Raji (cell line): Measurements from ENCODE around the gene AFF4.

Experiments used
- POLR2A ChIP-seq: IDR thresholded peaks from 2 replicates; pipeline ENCODE4 v1.6.1; 2011; ENCODE audit warnings: low read depth, low read length, control low read depth; ENCODE audit not compliant: insufficient read depth

AFF4 gene

DNA sequence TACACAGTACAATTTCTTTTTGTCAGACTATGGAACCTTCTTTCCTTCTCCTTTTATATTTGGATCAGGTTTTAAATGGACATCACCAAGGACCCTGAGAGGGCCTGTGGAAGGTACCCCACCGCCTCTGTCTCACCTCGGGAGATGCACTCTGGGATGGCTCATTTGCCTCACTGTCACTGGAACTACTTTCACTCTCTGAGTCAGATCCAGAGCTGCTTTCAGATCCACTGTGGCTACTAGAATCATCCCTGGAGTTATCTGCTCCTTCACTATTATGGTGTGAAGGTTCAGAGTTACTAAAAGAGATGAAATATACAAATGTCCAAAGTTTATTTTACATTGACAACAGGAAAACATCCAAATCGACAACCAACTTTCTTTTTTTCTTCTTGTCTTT lies 65.3 kb downstream of the AFF4 start:
- no peak for TF ChIP-seq POLR2A

DNA sequence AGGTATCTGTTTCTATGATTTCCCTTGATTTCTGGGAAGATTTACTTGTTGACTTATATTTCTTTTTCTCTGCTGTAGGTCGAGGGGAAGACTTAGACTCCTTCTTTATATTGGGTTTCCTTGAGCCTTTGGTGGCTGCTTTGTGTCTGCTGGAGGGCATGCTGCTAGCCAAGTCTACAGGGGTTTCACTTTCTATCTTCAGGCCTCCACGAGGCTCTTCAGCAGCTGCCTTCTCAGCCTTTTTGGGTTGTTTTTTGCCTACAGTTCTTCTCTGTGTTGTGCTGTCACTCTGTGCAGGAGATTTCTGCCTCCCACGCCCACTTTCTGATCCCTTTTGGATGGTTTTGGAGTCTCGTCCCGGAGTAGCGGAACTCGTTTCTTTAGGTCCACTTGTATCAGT lies 66.7 kb downstream of the AFF4 start:
- TF ChIP-seq POLR2A = no peak

DNA sequence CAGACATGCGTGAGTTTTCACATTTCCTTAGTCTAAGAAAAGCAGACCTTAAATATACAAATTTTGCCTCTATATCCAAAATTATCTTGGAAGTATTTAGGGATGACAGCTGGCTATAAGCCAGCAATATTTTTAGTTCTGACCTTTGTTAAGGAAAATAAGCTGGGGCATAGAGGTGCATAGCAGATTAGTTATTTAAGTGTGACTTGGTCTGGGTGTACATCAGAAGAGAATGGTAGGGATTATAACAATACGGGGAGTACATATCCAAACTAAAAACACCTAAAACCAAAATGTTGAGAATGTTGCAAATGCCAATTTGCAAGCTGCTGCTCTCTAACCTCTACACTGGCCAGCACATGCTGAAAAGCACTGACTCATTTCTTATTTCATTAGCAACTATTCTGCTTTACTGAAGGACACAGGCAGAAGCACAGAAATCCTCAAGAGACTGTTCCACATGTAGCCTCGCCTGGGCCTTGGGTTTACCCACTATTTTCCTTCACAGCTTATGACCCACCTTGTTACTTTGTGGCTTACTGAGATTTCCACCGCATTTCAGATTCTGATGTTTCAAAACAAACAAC lies 67.6 kb downstream of the AFF4 start:
- no peak for TF ChIP-seq POLR2A

DNA sequence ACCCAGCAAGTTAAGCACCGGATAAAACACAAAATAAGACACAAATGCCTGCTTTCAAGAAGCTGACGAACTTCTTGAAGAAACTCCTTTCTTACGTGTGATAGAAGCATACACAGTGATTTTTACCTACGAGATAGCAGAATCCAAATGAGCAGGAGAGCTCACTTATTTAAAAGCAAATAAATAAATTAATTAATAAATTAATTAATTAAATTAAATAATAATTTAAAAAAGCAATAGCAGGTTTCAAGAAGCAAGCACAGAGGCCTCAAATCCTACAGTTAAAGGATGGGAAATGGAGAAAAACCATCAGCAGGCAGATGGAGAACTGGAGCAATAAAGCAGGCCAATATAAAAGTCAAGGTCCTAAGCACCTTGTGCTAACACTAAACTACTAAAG lies 72.6 kb downstream of the AFF4 start:
- TF ChIP-seq POLR2A = no peak

DNA sequence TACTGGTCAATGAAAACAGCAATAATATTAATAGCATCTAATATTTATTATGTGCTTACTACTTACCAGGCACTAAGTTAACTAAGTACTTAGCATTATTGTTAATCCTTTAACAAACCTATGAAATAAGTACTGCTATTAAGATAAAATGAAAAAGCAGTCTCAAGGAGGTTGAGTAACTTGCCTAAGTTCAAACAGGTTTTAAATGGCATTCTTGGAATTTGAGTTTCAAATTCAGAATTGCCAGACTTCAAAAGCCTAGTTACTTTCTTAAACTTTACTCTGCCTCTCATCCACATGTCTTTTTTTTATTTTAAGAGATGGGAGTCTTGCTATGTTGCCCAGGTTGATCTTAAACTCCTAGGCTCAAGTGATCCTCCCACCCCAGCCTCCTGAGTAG lies 73.9 kb downstream of the AFF4 start:
- TF ChIP-seq POLR2A = no peak

DNA sequence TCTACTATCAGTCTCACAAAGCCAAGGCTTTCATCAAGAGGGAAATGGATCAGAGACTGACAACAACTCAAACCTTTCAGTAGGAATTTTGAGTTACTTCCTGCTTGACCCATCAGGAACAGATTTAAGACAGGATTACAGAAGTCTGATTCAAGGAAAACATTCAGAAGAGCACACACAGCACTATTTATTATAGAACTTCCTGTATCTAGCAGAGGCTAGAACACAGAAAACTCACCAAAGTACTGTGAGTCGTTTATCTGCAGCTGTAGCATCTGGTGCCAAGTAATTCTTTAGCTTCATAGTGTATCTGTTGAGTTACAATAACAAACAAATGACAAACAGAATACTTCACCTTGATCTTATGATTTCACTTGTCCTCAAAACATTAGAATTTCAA lies 76.2 kb downstream of the AFF4 start:
- no peak for TF ChIP-seq POLR2A

DNA sequence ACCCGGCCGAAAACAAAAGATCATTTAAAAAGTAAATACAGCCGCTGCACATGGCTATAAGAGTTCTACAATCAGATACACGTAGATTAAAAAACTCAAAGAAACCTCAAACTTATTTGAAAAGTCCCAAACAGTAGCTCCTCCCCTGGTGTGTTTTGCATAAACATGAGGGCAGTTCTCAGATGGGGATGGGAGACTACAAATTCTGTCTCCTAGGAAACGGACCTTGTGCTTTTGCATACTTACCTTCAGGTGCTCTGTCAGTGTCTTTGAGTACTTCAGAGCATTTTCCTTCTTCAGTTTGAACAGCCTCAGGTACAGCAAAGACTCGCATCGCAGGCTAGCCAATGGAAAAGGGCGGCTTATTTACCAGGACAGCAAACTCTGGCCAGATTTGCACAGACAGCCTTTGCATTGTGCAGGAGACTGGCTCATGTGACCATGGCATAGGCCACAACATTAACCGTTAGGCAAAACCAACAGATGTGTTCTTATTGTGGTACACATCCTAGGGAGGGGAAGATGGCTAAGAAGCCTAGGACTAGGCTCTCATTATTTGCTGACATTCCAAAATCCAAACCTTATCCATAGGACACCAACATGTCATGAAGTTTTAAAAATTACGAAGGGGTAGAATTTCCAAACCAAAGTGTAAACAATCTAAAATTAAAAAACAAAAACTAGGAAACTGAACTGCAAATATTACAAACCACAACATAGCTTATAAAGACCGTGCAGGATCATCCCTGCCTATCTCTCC lies 77.2 kb downstream of the AFF4 start:
- no peak for TF ChIP-seq POLR2A

DNA sequence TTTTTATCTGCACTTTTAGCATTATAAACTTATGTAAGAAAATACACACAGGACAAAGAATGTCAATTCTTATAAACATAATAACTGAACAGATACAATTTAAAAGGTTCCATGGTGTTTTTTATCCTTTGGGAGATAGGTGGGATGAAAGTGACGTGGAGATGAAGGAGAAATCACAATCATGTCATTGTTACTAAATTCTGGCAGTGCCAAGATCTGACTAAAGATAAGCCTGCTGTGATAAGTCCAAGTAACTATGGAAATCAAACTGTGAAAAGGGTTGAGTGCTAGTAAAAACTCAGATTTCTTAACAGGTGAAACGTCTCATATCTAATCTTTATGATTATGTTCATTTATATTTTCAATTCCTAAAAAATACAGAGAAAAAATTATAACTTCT lies 78.9 kb downstream of the AFF4 start:
- TF ChIP-seq POLR2A = no peak

DNA sequence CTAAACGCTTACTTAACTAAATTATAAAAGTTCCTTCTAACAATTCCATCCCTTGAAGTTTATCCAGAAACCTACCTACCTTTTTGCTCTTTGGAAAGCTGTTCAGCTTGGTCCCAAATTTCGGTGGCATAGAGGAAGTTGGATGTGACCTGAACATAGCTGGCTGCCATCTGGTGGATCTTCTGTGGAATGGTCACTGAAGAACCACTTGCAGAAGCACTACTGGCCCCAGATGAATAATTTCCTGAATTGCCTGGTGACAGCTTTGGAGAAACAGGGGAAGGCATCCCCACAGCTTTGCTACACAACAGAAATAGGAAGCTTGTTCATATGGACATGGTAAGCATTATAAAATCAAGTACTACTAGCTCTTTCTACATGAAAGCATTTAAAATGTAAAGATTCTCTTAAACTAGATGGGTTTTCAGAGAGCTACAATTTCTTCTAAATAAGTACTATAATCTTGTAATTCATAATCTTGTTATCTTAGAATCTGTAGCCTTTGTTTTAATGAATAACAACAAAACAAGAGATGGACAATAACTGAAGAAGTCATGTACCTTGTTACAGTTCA lies 80.1 kb downstream of the AFF4 start:
- TF ChIP-seq POLR2A = no peak

DNA sequence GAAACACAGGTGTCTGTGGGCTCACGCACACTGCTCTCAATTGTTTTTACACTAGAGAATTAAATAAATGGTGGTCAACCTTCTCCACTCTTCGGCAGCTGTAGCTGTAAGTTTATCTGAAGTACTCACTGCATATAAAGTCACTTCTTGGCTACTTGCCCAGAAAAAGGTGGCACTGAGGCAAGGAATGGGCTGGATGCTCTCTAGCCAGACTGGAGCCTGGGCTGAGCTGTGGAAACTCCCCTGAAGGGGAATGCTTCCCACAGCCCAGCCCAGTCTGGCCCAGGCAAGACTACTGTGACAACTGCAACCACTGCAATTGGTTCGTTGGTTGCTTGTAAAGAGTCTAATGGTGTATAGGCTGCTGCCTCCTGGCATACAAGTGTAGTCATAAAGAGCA lies 85.5 kb downstream of the AFF4 start:
- no peak for TF ChIP-seq POLR2A

DNA sequence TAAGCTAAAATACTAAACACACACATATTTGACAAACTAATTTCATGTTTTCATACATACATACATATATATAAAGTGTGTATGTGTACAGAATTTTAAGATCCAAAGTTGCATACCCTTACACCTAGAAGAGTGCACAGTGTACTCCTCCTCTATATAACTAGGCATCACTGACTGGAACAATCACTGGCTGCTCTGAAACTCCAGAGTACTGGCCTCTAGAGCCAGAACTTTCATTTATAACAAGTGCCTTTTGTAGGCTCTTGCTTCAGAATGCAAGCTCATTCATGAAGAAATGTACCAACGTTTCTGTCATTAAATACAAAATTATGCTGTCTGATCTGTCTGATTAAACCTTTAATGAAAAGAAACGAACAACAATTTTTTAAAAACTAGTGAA lies 86.0 kb downstream of the AFF4 start:
- TF ChIP-seq POLR2A = no peak

DNA sequence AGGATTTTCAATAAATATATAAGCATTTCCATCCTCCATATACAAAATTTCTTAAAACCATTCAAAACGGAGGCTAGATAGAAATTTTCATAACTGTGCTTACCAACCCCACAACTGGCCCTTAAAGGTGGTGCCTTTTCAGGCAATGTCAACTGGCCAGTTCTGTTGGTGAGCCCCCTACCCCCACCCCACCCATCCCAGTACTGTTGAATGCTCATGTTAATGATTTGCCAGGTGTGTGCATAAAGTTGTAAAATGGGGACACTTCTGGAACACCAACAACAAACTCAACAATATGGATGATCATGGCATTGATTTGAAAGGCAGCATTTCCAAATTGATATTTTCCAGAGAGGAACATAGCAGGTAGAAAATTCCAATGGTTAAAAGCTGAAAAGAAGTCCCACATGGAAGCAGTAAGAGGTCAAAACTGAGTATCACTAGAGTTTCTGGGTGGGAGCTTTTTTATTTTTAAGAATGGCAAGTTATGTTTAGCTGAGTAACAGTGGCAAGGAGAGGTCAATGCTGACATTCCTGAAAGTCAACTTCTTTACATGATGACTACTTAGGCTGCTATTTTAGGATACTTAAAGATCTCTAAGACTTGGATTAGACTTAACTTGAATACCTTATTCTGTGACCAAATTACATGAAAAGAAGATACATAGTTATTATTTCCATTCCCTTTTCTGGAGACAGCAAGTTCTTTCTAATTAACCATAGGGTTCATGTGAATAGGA lies 87.2 kb downstream of the AFF4 start:
- TF ChIP-seq POLR2A = no peak

DNA sequence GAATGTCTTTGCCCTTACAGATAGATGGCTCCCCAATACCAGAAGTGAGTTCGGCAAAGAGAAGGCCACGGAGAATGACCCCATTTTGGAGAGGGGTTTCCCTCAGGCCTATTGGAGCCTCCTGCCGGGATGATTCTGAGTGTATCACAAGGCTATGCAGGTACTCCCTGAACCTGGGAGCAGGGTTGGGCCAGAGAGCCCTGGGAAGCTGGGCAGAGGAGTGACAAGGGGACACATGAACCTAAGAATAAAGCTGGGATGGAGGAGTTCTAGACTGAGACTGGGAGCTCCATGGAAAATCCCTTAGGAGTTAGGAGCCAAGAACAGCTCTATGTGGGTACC lies 89.5 kb downstream of the AFF4 start:
- no peak for TF ChIP-seq POLR2A

DNA sequence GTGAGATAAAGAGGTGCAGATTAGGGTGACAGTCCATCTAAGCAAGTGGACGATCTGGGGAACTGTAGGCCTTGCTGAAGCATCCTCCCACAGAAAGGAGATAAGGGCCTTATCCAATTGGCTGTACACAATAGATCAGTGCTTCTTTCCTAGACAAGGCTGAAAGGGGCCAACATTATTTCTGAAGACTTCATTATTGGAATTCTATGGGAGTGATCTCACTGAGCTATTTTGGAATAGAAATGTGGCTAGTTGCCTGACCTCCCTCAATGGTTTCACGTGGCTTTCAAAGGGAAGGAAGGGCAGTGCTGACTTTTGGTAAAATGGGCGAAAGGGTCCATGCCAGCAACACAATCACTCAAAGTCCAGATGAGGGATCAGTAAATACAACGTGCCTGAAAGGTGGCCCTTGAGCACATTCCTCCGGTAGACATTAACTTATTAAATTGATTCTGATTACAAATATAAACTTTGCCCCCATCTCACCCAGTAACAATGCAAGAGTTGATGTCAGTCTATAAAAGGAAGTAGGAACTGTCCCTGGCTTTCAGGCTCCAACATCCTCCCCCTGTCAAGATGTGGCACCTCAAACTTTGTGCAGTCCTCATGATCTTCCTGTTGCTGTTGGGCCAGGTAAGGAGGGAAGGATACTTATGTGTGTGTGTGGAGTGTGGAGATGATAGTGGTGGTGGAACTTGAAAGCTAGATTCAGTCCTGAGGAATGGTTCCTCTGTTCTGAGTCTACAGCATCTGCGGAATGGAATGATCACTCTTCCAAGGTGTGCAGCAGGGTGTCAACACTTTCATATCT lies 90.1 kb downstream of the AFF4 start, which contains the start of gene LEAP2:
TSS of gene LEAP2 (plus strand) at position 550 of the 811 bp plus-strand sequence. CDS start at position 577, 27 bp downstream.
- TF ChIP-seq POLR2A = no peak

DNA sequence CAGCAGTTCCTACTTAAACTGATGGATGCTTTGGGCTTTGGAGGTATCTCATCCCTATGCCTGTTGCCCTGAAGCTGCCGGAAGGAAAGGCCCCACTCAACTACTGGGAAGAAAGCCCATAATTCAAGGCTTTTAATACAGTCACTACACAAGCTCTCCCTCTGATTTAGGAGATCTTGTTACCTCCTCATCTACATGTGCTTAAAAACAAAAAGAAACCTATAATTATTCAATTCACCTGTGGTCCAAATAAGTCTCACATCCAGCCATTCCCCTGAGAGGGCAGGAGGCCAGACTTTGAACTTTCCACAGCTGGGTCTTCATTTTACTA lies 90.7 kb downstream of the AFF4 start:
- TF ChIP-seq POLR2A = no peak

DNA sequence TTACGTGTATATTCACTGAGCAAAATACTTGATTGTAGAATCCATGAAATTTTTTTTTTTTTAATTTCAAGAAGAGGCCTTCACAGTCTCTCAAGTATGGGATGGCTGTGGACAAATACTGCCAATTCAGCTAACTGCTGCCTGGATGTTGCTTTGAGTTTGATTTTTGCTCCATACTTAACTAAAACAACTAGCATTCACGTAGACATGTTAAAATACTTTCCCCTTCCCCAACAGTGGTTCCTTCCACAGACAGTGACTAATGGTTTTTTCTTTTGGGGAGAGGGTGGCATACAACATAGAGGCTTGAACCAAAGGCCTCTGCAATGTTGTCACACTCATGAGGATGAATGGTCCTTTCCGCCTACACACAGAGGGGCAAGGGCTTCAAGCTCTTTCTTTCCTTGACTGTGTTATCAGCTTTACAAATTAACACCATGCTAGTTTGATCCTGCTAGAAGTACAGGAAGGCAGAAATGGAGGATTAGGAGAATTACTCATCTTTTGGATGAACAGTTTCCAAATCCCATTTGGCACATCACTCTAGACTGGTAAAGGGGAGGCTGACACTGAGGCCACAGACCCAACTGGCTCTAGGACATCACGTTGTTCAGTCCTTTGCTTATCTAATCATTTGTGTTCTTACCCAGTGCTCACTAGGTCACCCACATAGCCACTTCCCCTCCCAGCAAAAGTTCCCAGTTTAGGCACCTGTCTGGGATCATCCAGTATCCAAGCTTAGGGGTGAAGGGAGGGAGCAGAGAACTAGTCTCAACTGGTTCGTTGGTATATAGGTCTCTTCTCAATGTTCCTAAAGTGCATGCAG lies 91.8 kb downstream of the AFF4 start:
- no peak for TF ChIP-seq POLR2A
